GM12874 (cell line): ENCODE data around the gene TSPAN14.

Source experiments
- CTCF ChIP-seq: IDR thresholded peaks from 2 replicates; pipeline ENCODE4 v1.5.1; 2011; ENCODE audit warnings: low read depth, mild to moderate bottlenecking, control low read depth, low read length, moderate library complexity; ENCODE audit not compliant: insufficient read depth

The TSPAN14 gene

GRCh38 chr10:80433134-80433533, 21.0 kb upstream of the TSPAN14 start:
- no peak for TF ChIP-seq CTCF

GRCh38 chr10:80436446-80437098, 17.5 kb upstream of the TSPAN14 start:
- no peak for TF ChIP-seq CTCF

- no peak for TF ChIP-seq CTCF
Observed at GRCh38 chr10:80437227-80437626, 16.9 kb upstream of the TSPAN14 start.

DNA sequence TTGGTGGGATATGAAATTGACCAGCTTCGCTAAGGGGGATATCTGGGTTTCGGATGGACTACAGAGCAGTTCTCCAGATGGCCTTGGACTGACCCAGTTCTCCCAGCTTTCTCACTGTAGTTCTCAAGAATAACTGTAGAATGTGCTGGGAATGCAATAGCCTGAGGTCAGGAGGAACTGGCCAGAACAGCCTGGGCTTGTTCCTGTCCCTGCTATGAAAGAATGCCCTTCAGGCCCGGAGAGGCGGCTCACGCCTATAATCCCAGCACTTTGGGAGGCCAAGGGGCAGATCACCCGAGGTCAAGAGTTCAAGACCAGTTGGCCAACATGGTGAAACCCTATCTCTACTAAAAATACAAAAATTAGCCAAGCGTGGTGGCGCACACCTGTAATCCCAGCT, 12.3 kb upstream of the TSPAN14 start:
- TF ChIP-seq CTCF = no peak

DNA sequence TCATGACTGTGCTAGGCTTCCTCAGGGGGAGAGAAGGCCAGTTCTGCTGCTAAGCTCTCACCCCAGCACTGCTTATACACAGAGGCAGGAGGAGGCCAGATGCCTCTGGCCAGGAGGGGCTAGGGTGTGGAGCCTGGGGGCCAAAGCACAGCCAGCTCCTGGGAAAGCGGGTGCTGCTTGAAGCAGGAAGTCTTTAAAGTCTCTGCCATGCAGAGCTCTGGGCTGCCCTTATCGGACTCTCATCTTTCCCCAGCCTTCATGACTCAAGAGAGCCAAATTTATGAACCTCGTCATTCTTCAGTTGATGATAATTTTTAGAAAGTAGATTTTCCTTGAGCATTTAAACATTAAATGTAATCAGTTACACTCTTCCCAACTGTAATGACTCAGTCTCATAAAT, 11.2 kb upstream of the TSPAN14 start:
- TF ChIP-seq CTCF = no peak

DNA sequence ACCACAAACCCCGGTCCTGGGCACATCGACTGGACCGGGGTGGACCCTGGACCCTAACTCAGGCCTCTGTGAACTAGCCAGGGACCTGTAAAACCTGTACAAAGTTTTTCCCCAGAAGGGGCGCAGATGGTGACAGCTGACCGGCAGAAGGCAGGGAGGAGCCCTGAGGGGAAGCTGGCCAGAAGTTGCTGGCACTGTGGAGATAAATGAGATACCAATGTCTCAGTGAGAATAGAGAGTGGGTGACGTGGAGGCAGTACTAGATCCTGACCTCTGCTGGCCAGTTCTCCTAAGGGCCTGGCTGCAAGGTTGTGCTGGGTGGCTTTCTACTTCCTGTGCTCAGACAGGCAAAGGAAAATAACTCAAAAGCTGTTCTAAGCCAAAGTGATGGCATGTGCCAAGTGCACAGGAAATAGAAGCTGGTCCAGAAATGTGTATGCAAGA, 10.6 kb upstream of the TSPAN14 start:
- peak; percentile 49; the same call in 1 of the 2 replicates for TF ChIP-seq CTCF

- no peak for TF ChIP-seq CTCF
Observed at GRCh38 chr10:80444124-80444523, 10.0 kb upstream of the TSPAN14 start.
